DMS53 treated with DMSO at 0.1 percent for 48 hours (cell line): ENCODE results near the gene PDGFC.

Experiments used
- DNase-seq: peaks from one replicate; lab custom pipeline; 2025; ENCODE audit not compliant: unreplicated experiment; lab: John Stamatoyannopoulos, UW

PDGFC gene

GRCh38 chr4:156762851-156763250 is 208.7 kb downstream of the PDGFC start:
- DNase-seq = no peak

GRCh38 chr4:156756118-156756517 is 215.5 kb downstream of the PDGFC start:
- DNase-seq = no peak

GRCh38 chr4:156754832-156755570 is 216.6 kb downstream of the PDGFC start:
- no peak for DNase-seq

- no peak for DNase-seq
Measured at GRCh38 chr4:156751486-156751885, 220.1 kb downstream of the PDGFC start.

GRCh38 chr4:156749426-156750403 is 221.9 kb downstream of the PDGFC start:
- DNase-seq = no peak

- DNase-seq = no peak
Measured at GRCh38 chr4:156746111-156746510, 225.5 kb downstream of the PDGFC start.

- no peak for DNase-seq
Measured at GRCh38 chr4:156738766-156739165, 232.8 kb downstream of the PDGFC start.

- DNase-seq = no peak
Measured at GRCh38 chr4:156734965-156735895, 236.4 kb downstream of the PDGFC start.

- DNase-seq = no peak
Measured at GRCh38 chr4:156733582-156733981, 238.0 kb downstream of the PDGFC start.

GRCh38 chr4:156732634-156733033 is 239.0 kb downstream of the PDGFC start:
- no peak for DNase-seq

- no peak for DNase-seq
Measured at GRCh38 chr4:156729416-156729815, 242.2 kb downstream of the PDGFC start.

- no peak for DNase-seq
Measured at GRCh38 chr4:156725257-156725656, 246.3 kb downstream of the PDGFC start.

- DNase-seq = no peak
Measured at GRCh38 chr4:156723951-156724668, 247.5 kb downstream of the PDGFC start.

- DNase-seq = no peak
Measured at GRCh38 chr4:156718226-156718625, 253.4 kb downstream of the PDGFC start.

- DNase-seq = no peak
Measured at GRCh38 chr4:156711193-156711590, 260.4 kb downstream of the PDGFC start.
